Measurements from ENCODE around the gene MNT. TPM values are rescaled to one million over a fixed set of nuclear protein-coding genes. Genes with fewer than 3 reads are reported as not detected.

The MNT gene
- polyA plus RNA-seq, 1 donor from 2014 or later, result 6.1 TPM

- Histone ChIP-seq H3K9me2 (ENCODE audit: insufficient read depth, low read length) (no peaks in the 10 kb centered on the region), H3K79me2 (replicated peaks; ENCODE audit: insufficient read depth, low read length) (peaks cover 61% of the 10 kb centered on the region), H3K9me3 (ENCODE audit: low read length) (no peaks in the 10 kb centered on the region), H3K36me3 (ENCODE audit: insufficient read depth, low read length) (no peaks in the 10 kb centered on the region), H3F3A (ENCODE audit: insufficient read depth, low read length, poor library complexity, severe bottlenecking) (no peaks in the 10 kb centered on the region), H3K4me2 (ENCODE audit: low read length) (peak overlapping the region; percentile 100), H4K20me1 (ENCODE audit: insufficient read depth) (peaks cover 38% of the 10 kb centered on the region), H2AFZ (ENCODE audit: low read depth, low read length) (peak overlapping the region; percentile 33), H3K27me3 (ENCODE audit: insufficient read depth, low read depth, low read length) (no peaks in the 10 kb centered on the region), H3K27ac (ENCODE audit: low read length) (peak overlapping the region; percentile 100), H3K9ac (ENCODE audit: low read length) (peak overlapping the region; percentile 99), H3K4me3 (ENCODE audit: low read length) (peak overlapping the region; percentile 100)
- TF ChIP-seq EZH2 (IDR thresholded peaks at IDR 0.05; ENCODE audit: borderline replicate concordance, insufficient read depth, low read length, poor library complexity, severe bottlenecking) (no peak), EP300 (conservative IDR thresholded peaks at IDR 0.05; ENCODE audit: poor library complexity, severe bottlenecking) (no peak), POLR2AphosphoS5 (IDR thresholded peaks at IDR 0.05) (peak; percentile 65), MXI1 (conservative IDR thresholded peaks at IDR 0.05; ENCODE audit: poor library complexity, severe bottlenecking) (no peak)
- TF ChIP-seq, protein P1, sequence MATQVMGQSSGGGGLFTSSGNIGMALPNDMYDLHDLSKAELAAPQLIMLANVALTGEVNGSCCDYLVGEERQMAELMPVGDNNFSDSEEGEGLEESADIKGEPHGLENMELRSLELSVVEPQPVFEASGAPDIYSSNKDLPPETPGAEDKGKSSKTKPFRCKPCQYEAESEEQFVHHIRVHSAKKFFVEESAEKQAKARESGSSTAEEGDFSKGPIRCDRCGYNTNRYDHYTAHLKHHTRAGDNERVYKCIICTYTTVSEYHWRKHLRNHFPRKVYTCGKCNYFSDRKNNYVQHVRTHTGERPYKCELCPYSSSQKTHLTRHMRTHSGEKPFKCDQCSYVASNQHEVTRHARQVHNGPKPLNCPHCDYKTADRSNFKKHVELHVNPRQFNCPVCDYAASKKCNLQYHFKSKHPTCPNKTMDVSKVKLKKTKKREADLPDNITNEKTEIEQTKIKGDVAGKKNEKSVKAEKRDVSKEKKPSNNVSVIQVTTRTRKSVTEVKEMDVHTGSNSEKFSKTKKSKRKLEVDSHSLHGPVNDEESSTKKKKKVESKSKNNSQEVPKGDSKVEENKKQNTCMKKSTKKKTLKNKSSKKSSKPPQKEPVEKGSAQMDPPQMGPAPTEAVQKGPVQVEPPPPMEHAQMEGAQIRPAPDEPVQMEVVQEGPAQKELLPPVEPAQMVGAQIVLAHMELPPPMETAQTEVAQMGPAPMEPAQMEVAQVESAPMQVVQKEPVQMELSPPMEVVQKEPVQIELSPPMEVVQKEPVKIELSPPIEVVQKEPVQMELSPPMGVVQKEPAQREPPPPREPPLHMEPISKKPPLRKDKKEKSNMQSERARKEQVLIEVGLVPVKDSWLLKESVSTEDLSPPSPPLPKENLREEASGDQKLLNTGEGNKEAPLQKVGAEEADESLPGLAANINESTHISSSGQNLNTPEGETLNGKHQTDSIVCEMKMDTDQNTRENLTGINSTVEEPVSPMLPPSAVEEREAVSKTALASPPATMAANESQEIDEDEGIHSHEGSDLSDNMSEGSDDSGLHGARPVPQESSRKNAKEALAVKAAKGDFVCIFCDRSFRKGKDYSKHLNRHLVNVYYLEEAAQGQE (IDR thresholded peaks at IDR 0.05; ENCODE audit: borderline replicate concordance), result peak; percentile 55
Measured at GRCh38 chr17:2398655-2399571, 1.9 kb downstream of the MNT start.

DNA sequence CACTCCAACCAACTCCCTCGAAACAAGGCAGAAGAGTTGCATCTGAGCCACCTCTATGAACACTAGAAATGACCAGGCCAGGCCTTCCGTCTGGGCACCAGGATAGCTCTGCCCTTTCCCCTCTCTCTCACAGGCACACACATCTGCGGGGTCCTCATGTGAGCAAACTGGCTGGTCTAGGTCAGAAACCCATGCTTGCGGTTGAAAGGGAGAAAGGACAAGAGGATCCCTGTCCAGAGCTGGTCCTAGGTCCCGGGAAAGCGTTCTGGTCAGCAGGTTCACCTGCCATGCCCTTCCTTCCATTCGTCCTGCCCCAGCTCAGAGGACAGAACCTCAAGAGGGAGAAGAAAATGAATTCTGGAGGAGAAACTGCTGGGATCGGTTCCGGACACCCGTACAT is 2.7 kb downstream of the MNT start:
- no peaks in the 10 kb centered on the region for H3K36me3 ChIP-seq (ENCODE audit: insufficient read depth, low read length)
- H3K4me2 ChIP-seq (ENCODE audit: low read length), result peak overlapping the region; percentile 84
- H3K4me3 ChIP-seq (ENCODE audit: low read length), result peak overlapping the region; percentile 100
- peak overlapping the region; percentile 100 for H3K27ac ChIP-seq (ENCODE audit: low read length)
- H3K9me3 ChIP-seq (ENCODE audit: low read length), result no peaks in the 10 kb centered on the region
- peaks cover 38% of the 10 kb centered on the region for H4K20me1 ChIP-seq (ENCODE audit: insufficient read depth)
- no peak overlapping the region for H2AFZ ChIP-seq (ENCODE audit: low read depth, low read length)
- H3K9ac ChIP-seq (ENCODE audit: low read length), result peak overlapping the region; percentile 99
- TF ChIP-seq MXI1 (conservative IDR thresholded peaks at IDR 0.05; ENCODE audit: poor library complexity, severe bottlenecking) (no peak), EZH2 (IDR thresholded peaks at IDR 0.05; ENCODE audit: borderline replicate concordance, insufficient read depth, low read length, poor library complexity, severe bottlenecking) (no peak), EP300 (conservative IDR thresholded peaks at IDR 0.05; ENCODE audit: poor library complexity, severe bottlenecking) (no peak), POLR2AphosphoS5 (IDR thresholded peaks at IDR 0.05) (no peak), SMC3 (conservative IDR thresholded peaks at IDR 0.05; ENCODE audit: poor library complexity) (no peak), TAF1 (IDR thresholded peaks at IDR 0.05; ENCODE audit: low read depth) (no peak), CTCF (IDR thresholded peaks at IDR 0.05; ENCODE audit: poor library complexity, severe bottlenecking) (no peak), RAD21 (conservative IDR thresholded peaks at IDR 0.05) (no peak)
- TF ChIP-seq, protein P1 (IDR thresholded peaks at IDR 0.05; ENCODE audit: borderline replicate concordance), result no peak
- no peaks in the 10 kb centered on the region for H3K27me3 ChIP-seq (ENCODE audit: insufficient read depth, low read depth, low read length)
- no peaks in the 10 kb centered on the region for H3K9me2 ChIP-seq (ENCODE audit: insufficient read depth, low read length)
- H3K79me2 ChIP-seq (replicated peaks; ENCODE audit: insufficient read depth, low read length), result peaks cover 61% of the 10 kb centered on the region
- no peaks in the 10 kb centered on the region for H3F3A ChIP-seq (ENCODE audit: insufficient read depth, low read length, poor library complexity, severe bottlenecking)

All from neural cell (in vitro differentiated cells).